Progenitor cell of endocrine pancreas (in vitro differentiated cells): ENCODE results near the gene ATPAF2. TPM values are rescaled to one million over a fixed set of nuclear protein-coding genes. Genes with fewer than 3 reads are reported as not detected.

Source experiments
- DNase-seq: peaks from one replicate; pipeline ENCODE4 v3.0.0; 2021; ENCODE audit warnings: low spot score; ENCODE audit not compliant: unreplicated experiment
- H3K27ac Mint-ChIP-seq: 2 replicates; pipeline ENCODE4 v1.8.0; 2021; ENCODE audit warnings: mild to moderate bottlenecking, moderate library complexity, mixed read lengths
- H3K27me3 Mint-ChIP-seq: 2 replicates; pipeline ENCODE4 v1.8.0; 2021; ENCODE audit warnings: mixed read lengths
- H3K36me3 Mint-ChIP-seq: 2 replicates; pipeline ENCODE4 v1.8.0; 2022; ENCODE audit warnings: mixed read lengths; ENCODE audit not compliant: insufficient read depth
- H3K4me1 Mint-ChIP-seq: 2 replicates; pipeline ENCODE4 v1.8.0; 2021; ENCODE audit warnings: low read depth, mixed read lengths
- H3K4me3 Mint-ChIP-seq: 2 replicates; pipeline ENCODE4 v1.8.0; 2021; ENCODE audit warnings: low read depth, mild to moderate bottlenecking, moderate library complexity, mixed read lengths
- H3K9me3 Mint-ChIP-seq: 2 replicates; pipeline ENCODE4 v1.8.0; 2021; ENCODE audit warnings: low read depth, mixed read lengths
- CTCF ChIP-seq: fragments of 200-600 bp; sonication (generic); IDR thresholded peaks from one replicate; pipeline ENCODE4 v1.5.0; 2021; ENCODE audit warnings: antibody characterized with exemption, mild to moderate bottlenecking; ENCODE audit not compliant: unreplicated experiment
- total RNA-seq: library from RNA; stranded (reverse); gene quantifications from 2 replicates; pipeline ENCODE4 v1.2.1, GENCODE V29; 2021

The ATPAF2 gene
- total RNA-seq, 1 donor from 2014 or later = 31.5 TPM

DNA sequence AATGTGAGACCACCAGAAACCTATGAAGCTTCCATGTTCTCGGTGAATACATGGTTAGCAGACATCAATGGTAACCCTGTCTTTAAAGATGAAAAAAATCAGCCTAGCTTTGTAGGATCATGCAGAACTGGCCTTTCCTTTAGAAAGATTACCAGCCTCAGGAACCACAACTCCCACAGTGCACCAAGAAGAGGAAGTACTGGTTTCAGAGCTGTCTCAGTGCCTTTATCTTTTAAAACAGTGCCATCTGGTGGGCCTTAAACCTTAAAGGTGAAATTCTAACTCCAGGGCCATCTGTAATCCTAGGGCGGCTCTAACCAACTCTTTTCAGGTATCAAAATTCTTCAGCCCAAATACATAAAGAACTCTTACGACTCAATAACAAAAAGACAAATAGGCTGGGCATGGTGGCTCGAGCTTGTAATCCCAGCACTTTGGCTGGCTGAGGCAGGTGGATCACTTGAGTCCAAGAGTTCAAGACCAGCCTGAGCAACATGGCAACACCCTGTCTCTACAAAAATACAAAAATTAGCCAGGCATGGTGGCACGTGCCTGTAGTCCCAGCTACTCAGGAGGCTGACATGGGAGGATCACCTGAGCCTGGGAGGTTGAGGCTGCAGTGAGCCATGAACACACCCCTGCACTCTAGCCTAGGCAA is 5.4 kb downstream of the ATPAF2 start:
- Mint-ChIP-seq H3K36me3 (no peaks in the 10 kb centered on the region), H3K9me3 (no peaks in the 10 kb centered on the region), H3K27ac (no peak overlapping the region), H3K4me3 (no peak overlapping the region), H3K4me1 (peaks cover 22% of the 10 kb centered on the region), H3K27me3 (peaks cover 6% of the 10 kb centered on the region)
- TF ChIP-seq CTCF = peak; percentile 69
- DNase-seq = no peak

- no peak for TF ChIP-seq CTCF
- Mint-ChIP-seq H3K27me3 (no peaks in the 10 kb centered on the region), H3K4me1 (peaks cover 10% of the 10 kb centered on the region), H3K4me3 (no peak overlapping the region), H3K27ac (no peak overlapping the region), H3K36me3 (no peaks in the 10 kb centered on the region), H3K9me3 (no peaks in the 10 kb centered on the region)
- DNase-seq = no peak
Measured at GRCh38 chr17:18031955-18032354, 7.0 kb downstream of the ATPAF2 start.

DNA sequence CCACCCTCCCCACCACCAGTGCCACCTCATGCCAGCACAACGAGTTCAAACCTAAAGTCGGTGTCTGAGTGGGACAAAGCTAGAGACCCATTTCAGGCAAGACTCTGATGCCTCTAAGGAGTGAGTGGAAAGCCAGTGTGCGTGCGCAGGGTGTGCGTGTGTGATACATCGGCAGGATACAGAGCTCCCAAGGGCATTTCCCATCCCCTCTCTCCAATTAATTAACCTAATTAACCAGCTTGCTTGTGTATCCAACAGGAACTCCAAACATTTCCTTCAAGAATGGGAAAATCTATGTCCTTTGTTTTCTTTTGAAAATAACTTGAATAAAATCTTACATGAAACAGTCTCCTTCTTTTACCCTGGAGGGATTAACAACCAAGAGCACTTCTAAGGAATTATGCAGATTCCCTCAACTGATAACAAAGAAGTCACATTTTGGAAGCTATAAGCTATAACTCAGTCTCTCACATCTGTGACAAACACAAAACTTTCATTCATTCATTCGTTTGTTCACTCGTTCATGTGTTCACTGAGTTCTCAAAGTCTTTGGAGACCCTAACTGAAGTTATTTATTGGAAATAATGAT is 9.9 kb downstream of the ATPAF2 start:
- Mint-ChIP-seq H3K36me3 (no peaks in the 10 kb centered on the region), H3K27me3 (no peaks in the 10 kb centered on the region), H3K4me1 (no peaks in the 10 kb centered on the region), H3K4me3 (no peak overlapping the region), H3K27ac (no peak overlapping the region), H3K9me3 (no peaks in the 10 kb centered on the region)
- no peak for TF ChIP-seq CTCF
- DNase-seq = no peak

- no peak overlapping the region for H3K4me3 Mint-ChIP-seq
- no peaks in the 10 kb centered on the region for H3K4me1 Mint-ChIP-seq
- no peaks in the 10 kb centered on the region for H3K36me3 Mint-ChIP-seq
- H3K27ac Mint-ChIP-seq = no peak overlapping the region
- no peak for TF ChIP-seq CTCF
- DNase-seq = no peak
- no peaks in the 10 kb centered on the region for H3K9me3 Mint-ChIP-seq
- H3K27me3 Mint-ChIP-seq = no peaks in the 10 kb centered on the region
Measured at GRCh38 chr17:18028114-18028951, 10.6 kb downstream of the ATPAF2 start.

GRCh38 chr17:18027280-18027679 is 11.7 kb downstream of the ATPAF2 start:
- no peaks in the 10 kb centered on the region for H3K27me3 Mint-ChIP-seq
- TF ChIP-seq CTCF = no peak
- H3K27ac Mint-ChIP-seq = no peak overlapping the region
- H3K36me3 Mint-ChIP-seq = no peaks in the 10 kb centered on the region
- no peaks in the 10 kb centered on the region for H3K9me3 Mint-ChIP-seq
- no peak for DNase-seq
- H3K4me3 Mint-ChIP-seq = no peak overlapping the region
- H3K4me1 Mint-ChIP-seq = no peaks in the 10 kb centered on the region
